Fibroblast of the aortic adventitia (primary cell): ENCODE data around the gene TM7SF3. TPM values are rescaled to one million over a fixed set of nuclear protein-coding genes. Genes with fewer than 3 reads are reported as not detected.

Experiments used
- DNase-seq: peaks from one replicate; pipeline ENCODE4 v3.0.0-alpha.2; 2010; ENCODE audit warnings: low read depth
- H3K4me3 ChIP-seq: 2 replicates; pipeline ENCODE4 v1.5.1; 2011; ENCODE audit warnings: low read depth, mild to moderate bottlenecking, control low read depth, low read length, moderate library complexity
- total RNA-seq: library from RNA; depleted of rRNA; stranded (reverse); fragments of >200 nt; gene quantifications from 2 replicates; pipeline ENCODE4 v1.2.3, GENCODE V29; 2012; ENCODE audit warnings: low replicate concordance
- TF ChIP-seq, protein P1 (sequence below): IDR thresholded peaks from 2 replicates; pipeline ENCODE4 v1.5.1; 2011; ENCODE audit warnings: mild to moderate bottlenecking, low read length, control low read depth, inconsistent platforms; ENCODE audit not compliant: insufficient read depth

TM7SF3 gene
- total RNA-seq, 1 donor: 67.7 TPM

DNA sequence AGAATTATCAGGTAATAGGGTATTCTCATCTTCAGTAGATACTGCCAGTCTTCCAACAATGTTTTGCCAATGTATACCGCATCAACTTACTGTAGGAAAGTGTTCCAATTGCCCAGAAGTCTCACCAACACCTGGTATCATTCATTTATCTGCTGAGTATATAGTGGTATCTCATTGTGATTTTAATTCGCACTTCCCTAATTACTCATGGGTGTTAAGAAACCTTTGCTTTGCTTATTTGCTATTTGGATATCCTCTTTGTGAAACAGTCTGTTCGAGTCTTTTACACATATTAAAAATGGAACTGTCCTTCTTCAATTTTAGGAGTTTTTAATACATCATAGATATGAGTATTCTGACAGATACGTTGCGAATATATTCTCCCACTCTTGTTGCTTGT lies 6.1 kb downstream of the TM7SF3 start:
- no peak for DNase-seq
- H3K4me3 ChIP-seq: no peak overlapping the region
- TF ChIP-seq, protein P1, sequence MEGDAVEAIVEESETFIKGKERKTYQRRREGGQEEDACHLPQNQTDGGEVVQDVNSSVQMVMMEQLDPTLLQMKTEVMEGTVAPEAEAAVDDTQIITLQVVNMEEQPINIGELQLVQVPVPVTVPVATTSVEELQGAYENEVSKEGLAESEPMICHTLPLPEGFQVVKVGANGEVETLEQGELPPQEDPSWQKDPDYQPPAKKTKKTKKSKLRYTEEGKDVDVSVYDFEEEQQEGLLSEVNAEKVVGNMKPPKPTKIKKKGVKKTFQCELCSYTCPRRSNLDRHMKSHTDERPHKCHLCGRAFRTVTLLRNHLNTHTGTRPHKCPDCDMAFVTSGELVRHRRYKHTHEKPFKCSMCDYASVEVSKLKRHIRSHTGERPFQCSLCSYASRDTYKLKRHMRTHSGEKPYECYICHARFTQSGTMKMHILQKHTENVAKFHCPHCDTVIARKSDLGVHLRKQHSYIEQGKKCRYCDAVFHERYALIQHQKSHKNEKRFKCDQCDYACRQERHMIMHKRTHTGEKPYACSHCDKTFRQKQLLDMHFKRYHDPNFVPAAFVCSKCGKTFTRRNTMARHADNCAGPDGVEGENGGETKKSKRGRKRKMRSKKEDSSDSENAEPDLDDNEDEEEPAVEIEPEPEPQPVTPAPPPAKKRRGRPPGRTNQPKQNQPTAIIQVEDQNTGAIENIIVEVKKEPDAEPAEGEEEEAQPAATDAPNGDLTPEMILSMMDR: no peak

DNA sequence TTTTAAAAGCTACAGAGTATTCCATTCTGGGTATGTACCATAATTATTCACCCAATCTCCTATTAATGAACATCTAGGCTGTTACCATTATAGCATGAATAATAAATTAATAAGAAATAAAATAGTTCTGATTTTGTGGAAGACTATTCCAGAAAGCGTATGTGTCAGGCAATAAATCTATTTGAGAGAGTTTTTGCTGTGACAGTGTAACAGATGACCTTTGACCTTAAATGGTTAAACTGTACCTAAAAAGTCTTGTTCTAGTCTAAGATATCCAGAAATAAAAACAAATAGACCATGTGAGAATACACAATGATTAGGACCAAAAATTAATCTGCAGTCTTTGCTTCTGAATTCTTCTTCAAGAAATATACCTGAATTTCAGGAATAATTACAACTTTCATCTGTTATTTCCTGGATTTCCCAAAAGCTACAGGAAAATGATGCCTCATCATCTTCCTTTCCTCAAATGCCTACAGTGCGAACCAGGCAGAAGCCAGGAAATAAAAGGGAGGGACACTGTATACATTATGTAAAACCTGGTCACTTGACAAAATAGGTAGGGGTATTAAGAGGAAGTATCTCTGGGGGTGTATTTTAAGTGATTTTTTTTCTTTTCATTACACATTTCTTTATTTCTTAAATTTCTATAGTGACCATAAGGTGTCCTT lies 7.3 kb downstream of the TM7SF3 start:
- no peak for DNase-seq
- TF ChIP-seq, protein P1: no peak
- H3K4me3 ChIP-seq: no peak overlapping the region

DNA sequence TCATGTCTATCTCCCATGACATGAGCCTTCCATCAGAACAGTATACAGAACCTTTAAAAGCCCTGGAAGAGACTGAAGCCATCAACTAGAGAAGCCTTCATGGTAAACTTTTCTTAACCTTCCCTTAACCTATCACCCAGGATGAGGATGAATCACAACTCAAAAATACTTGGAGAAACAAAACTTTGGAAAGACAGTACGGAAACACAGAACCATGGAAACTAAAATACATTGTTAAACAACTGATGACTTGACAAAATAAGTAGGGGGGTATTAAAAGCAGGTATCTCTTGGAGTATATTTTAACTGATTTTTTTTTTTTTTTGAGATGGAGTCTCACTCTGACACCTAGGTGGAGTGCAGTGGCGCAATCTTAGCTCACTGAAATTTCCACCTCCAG lies 8.7 kb downstream of the TM7SF3 start:
- DNase-seq: no peak
- TF ChIP-seq, protein P1: no peak
- no peak overlapping the region for H3K4me3 ChIP-seq

DNA sequence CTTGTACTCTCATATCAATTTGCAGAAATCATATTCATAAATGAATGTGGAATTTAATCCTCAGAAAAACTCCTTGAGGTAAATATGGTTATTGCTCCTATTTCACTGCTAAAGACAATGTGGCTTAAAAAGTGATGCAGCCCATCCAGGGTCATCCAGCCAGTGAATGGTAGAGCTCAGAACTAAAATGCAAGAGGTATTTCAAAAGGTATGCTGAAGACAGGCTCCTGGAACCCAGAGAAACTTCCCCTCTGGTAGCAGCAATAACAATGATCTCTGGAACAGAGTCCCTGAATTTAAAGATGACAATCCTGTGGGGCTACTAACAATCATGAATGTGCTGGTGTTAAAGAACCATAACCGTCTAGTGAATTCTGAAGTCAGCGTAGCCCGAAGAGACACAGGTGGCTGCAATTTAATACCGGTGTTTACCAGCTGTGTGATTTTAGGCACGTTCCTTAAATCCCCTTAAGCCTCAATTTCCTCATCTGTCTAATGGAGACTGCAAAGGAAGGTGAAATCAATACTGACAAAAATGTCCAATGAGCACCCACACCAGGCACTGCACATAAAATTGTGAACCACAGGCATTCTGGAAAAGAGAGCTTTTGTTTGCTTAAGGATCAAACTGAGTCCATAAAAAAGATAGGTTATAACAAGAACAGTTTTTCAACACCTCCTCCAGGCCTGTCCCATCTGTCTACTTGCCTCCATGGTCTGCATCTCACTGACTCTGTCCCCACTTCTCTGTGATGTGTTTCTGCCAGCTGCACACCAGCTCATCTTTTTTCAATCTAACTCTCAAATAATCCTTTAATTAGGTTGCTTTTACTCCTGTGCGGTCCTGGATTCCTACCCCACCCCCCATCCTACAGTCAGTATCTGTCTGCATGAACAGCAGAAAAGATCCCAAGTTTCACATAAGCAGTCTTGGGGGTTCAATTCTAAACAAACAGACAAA lies 10.5 kb downstream of the TM7SF3 start:
- H3K4me3 ChIP-seq: no peak overlapping the region
- no peak for DNase-seq
- TF ChIP-seq, protein P1: no peak

DNA sequence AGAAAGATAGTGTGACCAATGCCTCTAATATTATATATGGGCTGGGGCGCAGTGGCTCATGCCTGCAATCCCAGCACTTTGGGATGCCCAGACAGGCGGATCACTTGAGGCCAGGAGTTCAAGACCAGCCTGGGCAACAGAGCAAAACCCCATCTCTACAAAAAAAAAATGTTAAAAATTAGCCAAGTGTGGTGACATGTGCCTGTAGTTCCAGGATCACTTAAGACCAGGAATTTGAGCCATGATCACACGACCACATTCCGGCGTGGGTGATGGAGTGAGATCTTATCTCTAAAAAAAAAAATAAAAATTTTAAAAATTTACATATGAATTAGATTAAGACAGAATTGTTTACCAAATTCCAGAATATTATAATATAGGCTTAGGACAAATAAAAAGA lies 12.0 kb downstream of the TM7SF3 start:
- DNase-seq: no peak
- TF ChIP-seq, protein P1: no peak

DNA sequence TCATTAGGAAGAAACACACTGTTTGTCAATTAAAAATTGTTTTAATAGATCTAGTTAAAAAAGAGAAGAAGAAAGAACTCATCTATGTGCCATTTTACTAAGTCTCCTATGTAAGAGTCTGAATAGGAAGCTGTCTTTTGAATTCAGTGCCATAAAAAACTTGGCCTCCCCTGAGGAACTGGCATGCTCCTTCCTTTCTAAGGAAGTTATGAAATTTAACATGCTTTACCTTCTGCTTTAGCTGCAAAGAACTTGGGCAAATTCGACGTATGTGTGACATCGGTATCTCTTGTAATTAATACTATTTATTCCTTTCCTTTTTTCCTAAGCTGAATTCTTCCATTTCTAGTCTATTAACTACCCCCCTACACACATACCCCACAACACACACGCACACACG lies 12.5 kb downstream of the TM7SF3 start:
- no peak for DNase-seq
- TF ChIP-seq, protein P1: no peak
- no peak overlapping the region for H3K4me3 ChIP-seq

More for the DNA sequence above, 12.0 kb downstream of the TM7SF3 start:
- H3K4me3 ChIP-seq: no peak overlapping the region
